Right lobe of liver (tissue), 4 donors: ENCODE measurements around the gene USP6NL.

Experiments
- CTCF ChIP-seq, 4 donors: fragments of 200-600 bp in 3 of 4; fragments of 450-650 bp in 1 of 4; IDR thresholded peaks; one replicate each; pipeline versions ENCODE4 v1.5.1 to v1.8.0; 2016 to 2022; ENCODE audit warnings: antibody characterized with exemption in 4 of 4, mild to moderate bottlenecking in 2 of 4
- POLR2A ChIP-seq: fragments of 450-650 bp; IDR thresholded peaks from one replicate; pipeline ENCODE4 v1.6.1; 2017; ENCODE audit warnings: antibody characterized with exemption, mild to moderate bottlenecking
- donor health status: DM: no; HTN: no; CAD: no.
- donor health status: DM: no; HTN: no; CAD: no.
- donor health status: DM: no; HTN: yes; CAD: no.

GRCh38 chr10:11594589-11595394 is 16.7 kb downstream of the USP6NL start:
- no peak for TF ChIP-seq CTCF (IDR thresholded peaks at IDR 0.05)
- no peak for TF ChIP-seq POLR2A
